GM12875 (cell line): ENCODE measurements around the gene NUMBL.

Experiments
- H3K4me3 ChIP-seq: one replicate; pipeline ENCODE4 v1.5.1; 2011; ENCODE audit warnings: low read depth, low read length, control low read depth
- TF ChIP-seq, protein P1 (sequence below): IDR thresholded peaks from 2 replicates; pipeline ENCODE4 v1.5.1; 2011; ENCODE audit warnings: low read depth, mild to moderate bottlenecking, control low read depth, inconsistent platforms, low read length, moderate library complexity, borderline replicate concordance; ENCODE audit not compliant: insufficient read depth

The NUMBL gene

GRCh38 chr19:40619333-40620160, 70.9 kb downstream of the NUMBL start:
- TF ChIP-seq, protein P1, sequence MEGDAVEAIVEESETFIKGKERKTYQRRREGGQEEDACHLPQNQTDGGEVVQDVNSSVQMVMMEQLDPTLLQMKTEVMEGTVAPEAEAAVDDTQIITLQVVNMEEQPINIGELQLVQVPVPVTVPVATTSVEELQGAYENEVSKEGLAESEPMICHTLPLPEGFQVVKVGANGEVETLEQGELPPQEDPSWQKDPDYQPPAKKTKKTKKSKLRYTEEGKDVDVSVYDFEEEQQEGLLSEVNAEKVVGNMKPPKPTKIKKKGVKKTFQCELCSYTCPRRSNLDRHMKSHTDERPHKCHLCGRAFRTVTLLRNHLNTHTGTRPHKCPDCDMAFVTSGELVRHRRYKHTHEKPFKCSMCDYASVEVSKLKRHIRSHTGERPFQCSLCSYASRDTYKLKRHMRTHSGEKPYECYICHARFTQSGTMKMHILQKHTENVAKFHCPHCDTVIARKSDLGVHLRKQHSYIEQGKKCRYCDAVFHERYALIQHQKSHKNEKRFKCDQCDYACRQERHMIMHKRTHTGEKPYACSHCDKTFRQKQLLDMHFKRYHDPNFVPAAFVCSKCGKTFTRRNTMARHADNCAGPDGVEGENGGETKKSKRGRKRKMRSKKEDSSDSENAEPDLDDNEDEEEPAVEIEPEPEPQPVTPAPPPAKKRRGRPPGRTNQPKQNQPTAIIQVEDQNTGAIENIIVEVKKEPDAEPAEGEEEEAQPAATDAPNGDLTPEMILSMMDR: no peak
- no peak overlapping the region for H3K4me3 ChIP-seq

GRCh38 chr19:40617961-40618360, 72.5 kb downstream of the NUMBL start:
- TF ChIP-seq, protein P1: no peak
- H3K4me3 ChIP-seq: no peak overlapping the region

GRCh38 chr19:40616941-40617340, 73.5 kb downstream of the NUMBL start:
- no peak overlapping the region for H3K4me3 ChIP-seq
- TF ChIP-seq, protein P1: no peak

GRCh38 chr19:40616178-40616577, 74.3 kb downstream of the NUMBL start:
- no peak overlapping the region for H3K4me3 ChIP-seq
- TF ChIP-seq, protein P1: no peak
